Fibroblast of pulmonary artery (primary cell): Measurements from ENCODE around the gene USP24.

Experiments used
- DNase-seq: peaks from one replicate; pipeline ENCODE4 v3.0.0-alpha.2; 2010; ENCODE audit warnings: low read depth
- H3K4me3 ChIP-seq: replicated peaks from 2 replicates; pipeline ENCODE4 v1.5.1; 2011; ENCODE audit warnings: low read depth, mild to moderate bottlenecking, control low read depth, low read length, moderate library complexity
- TF ChIP-seq, protein P1 (sequence below): IDR thresholded peaks from 2 replicates; pipeline ENCODE4 v1.5.1; 2011; ENCODE audit warnings: mild to moderate bottlenecking, control low read depth, low read length, inconsistent platforms; ENCODE audit errors: missing control alignments

USP24 gene

DNA sequence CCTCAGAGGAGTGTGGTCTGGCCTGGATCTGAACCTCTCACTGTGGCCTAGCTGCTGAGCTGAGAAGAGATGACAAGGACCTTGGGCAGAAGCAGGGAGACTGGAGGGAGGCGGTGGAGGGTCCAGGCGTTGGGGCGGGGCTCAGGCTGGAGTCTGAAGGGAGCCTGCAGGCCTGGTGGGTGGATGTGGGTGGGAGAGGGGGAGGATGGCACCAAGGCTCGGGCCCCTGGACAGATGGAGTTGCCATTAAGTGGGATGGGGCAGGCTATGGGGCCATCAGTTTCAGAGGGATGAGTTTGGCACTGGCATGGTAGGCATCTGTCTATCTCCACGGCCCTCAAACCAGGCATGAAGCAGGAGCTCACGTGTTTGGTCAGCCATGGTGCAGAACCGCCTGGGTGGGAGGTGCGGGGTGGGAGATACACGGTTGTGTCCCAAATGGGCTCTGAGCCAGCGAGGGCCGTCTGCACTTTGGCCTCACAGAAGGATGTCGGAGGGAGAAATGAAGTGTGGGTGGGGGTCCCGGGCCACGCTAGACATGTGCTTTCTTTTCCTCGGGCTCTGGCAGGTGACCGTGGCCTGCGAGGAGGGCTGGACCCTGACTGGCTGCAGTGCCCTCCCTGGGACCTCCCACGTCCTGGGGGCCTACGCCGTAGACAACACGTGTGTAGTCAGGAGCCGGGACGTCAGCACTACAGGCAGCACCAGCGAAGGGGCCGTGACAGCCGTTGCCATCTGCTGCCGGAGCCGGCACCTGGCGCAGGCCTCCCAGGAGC lies 152.2 kb downstream of the USP24 start:
- TF ChIP-seq, protein P1, sequence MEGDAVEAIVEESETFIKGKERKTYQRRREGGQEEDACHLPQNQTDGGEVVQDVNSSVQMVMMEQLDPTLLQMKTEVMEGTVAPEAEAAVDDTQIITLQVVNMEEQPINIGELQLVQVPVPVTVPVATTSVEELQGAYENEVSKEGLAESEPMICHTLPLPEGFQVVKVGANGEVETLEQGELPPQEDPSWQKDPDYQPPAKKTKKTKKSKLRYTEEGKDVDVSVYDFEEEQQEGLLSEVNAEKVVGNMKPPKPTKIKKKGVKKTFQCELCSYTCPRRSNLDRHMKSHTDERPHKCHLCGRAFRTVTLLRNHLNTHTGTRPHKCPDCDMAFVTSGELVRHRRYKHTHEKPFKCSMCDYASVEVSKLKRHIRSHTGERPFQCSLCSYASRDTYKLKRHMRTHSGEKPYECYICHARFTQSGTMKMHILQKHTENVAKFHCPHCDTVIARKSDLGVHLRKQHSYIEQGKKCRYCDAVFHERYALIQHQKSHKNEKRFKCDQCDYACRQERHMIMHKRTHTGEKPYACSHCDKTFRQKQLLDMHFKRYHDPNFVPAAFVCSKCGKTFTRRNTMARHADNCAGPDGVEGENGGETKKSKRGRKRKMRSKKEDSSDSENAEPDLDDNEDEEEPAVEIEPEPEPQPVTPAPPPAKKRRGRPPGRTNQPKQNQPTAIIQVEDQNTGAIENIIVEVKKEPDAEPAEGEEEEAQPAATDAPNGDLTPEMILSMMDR: no peak
- no peak overlapping the region for H3K4me3 ChIP-seq
- no peak for DNase-seq

DNA sequence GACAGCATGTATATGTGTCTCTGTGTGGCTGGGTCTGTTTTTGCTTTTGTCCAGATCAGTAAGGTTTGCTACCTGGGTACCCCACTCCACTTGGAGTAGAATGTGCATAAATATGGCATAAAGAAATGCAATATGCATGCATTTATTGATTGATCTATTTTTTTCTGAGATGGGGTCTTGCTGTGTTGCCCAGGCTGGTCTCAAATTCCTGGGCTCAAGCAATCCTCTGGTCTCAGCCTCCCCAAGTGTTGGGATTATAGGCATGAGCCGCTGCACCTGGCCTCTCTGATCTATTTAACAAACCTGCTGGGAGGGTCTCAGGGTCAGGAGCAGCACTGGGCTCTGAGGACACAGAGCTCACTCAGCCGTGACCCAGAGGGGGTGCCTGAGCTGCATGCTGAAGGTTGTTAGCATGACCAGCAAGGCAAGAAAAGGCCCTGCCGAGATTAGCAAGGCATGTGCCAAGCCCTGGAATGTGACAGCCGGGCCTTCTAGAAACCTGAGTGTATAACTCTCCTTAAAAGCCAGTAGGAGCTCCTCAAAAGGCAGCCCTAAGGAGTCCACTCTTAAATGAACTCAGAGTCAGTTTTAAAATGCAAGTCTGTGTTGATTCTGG lies 153.3 kb downstream of the USP24 start:
- TF ChIP-seq, protein P1: no peak
- no peak overlapping the region for H3K4me3 ChIP-seq
- DNase-seq: no peak

- TF ChIP-seq, protein P1: no peak
- no peak overlapping the region for H3K4me3 ChIP-seq
Observed at GRCh38 chr1:55061000-55061705, 154.0 kb downstream of the USP24 start.

GRCh38 chr1:55060133-55060999 lies 154.8 kb downstream of the USP24 start:
- TF ChIP-seq, protein P1: no peak
- DNase-seq: no peak
- H3K4me3 ChIP-seq: no peak overlapping the region

More at GRCh38 chr1:55061000-55061705, 154.0 kb downstream of the USP24 start:
- no peak for DNase-seq

- DNase-seq: no peak
- TF ChIP-seq, protein P1: no peak
Observed at GRCh38 chr1:55059302-55060132, 155.6 kb downstream of the USP24 start.

GRCh38 chr1:55057956-55058298 lies 157.2 kb downstream of the USP24 start:
- TF ChIP-seq, protein P1: no peak
- no peak overlapping the region for H3K4me3 ChIP-seq
- no peak for DNase-seq

More at GRCh38 chr1:55059302-55060132, 155.6 kb downstream of the USP24 start:
- no peak overlapping the region for H3K4me3 ChIP-seq
